ENCODE results near the gene EIF4EBP3. TPM values are rescaled to one million over a fixed set of nuclear protein-coding genes. Genes with fewer than 3 reads are reported as not detected.
"Not testable (repeated sequence)": the region's sequence is repeated elsewhere in the genome, so short reads cannot be mapped to it uniquely, and the experiment has no call there.

EIF4EBP3 gene
- total RNA-seq, 1 donor from 2014 or later = not detected

DNA sequence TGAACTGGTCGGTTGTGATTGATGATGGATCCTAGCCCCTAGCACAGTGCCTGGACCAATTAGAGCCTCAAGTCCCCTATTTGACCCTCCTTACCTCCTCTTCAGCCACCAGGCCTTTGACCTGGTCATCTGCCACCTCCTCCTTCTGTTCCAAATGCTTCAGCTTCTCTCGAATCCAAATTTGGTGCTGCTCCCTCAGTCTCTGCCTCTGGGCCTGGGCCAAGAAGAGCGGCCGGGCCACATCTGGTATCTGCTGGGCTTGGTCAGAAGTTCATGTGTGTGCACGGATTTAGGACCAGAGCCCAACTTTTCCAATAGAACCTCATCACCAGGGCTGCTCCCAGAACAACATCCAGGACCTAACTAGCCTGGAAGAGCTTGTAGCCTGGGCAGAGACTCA is 23.6 kb downstream of the EIF4EBP3 start:
- H3K4me1 ChIP-seq (ENCODE audit: control insufficient read depth in 3 of 3, insufficient read depth in 3 of 3, low read length in 3 of 3) = peaks cover 61 to 79% (median 70%) of the 10 kb centered on the region in 3 donors
- H3K27ac ChIP-seq (ENCODE audit: low read depth, low read length) = peak overlapping the region; percentile 93

DNA sequence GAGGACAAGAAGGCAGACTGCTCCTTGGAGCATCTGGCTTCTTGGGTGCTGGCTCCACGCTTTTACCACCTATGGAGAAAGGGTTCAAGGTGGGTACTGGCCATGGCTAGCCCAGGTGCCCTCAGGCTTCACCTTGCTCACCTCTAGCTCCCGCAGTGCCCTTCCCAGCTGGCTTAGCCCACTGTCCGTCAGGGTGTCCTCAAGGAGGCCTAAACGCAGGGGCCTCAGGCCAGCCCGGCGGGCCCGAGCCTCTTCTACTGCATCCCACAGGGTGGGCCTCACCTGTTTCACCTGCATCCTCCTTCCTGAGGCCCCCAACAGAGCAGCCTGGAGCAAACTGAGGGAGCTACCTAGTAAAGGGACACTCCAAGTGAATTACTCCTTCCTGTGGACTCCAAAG is 26.2 kb downstream of the EIF4EBP3 start:
- Histone ChIP-seq H3K4me3 (ENCODE audit: low read length in 3 of 3) (no peak overlapping the region), H3K4me1 (ENCODE audit: control insufficient read depth in 3 of 3, insufficient read depth in 3 of 3, low read length in 3 of 3) (peaks cover 38 to 53% (median 45%) of the 10 kb centered on the region in 3 donors), H3K9ac (ENCODE audit: low read depth in 1 of 3, low read length in 3 of 3) (no peak overlapping the region), H3K36me3 (ENCODE audit: control insufficient read depth in 3 of 3, insufficient read depth in 3 of 3, low read length in 3 of 3) (peaks cover 0 to 2% (median 0%) of the 10 kb centered on the region in 3 donors), H3K27ac (ENCODE audit: low read depth, low read length) (peak overlapping the region; percentile 45), H3K9me3 (ENCODE audit: control insufficient read depth in 3 of 3, low read length in 3 of 3) (no peaks in the 10 kb centered on the region), H3K27me3 (ENCODE audit: control insufficient read depth in 3 of 3, insufficient read depth in 3 of 3, low read length in 3 of 3) (no peaks in the 10 kb centered on the region)

More for the DNA sequence above, 23.6 kb downstream of the EIF4EBP3 start:
- no peak overlapping the region for H3K4me3 ChIP-seq (ENCODE audit: low read length in 3 of 3)
- H3K9me3 ChIP-seq (ENCODE audit: control insufficient read depth in 3 of 3, low read length in 3 of 3) = no peaks in the 10 kb centered on the region
- no peaks in the 10 kb centered on the region for H3K27me3 ChIP-seq (ENCODE audit: control insufficient read depth in 3 of 3, insufficient read depth in 3 of 3, low read length in 3 of 3)
- no peak overlapping the region for H3K9ac ChIP-seq (ENCODE audit: low read depth in 1 of 3, low read length in 3 of 3)
- H3K36me3 ChIP-seq (ENCODE audit: control insufficient read depth in 3 of 3, insufficient read depth in 3 of 3, low read length in 3 of 3) = peaks cover 18 to 23% (median 22%) of the 10 kb centered on the region in 3 donors

GRCh38 chr5:140574165-140574564 is 26.7 kb downstream of the EIF4EBP3 start:
- Histone ChIP-seq H3K4me3 (ENCODE audit: low read length in 3 of 3) (no peak overlapping the region), H3K27me3 (ENCODE audit: control insufficient read depth in 3 of 3, insufficient read depth in 3 of 3, low read length in 3 of 3) (no peaks in the 10 kb centered on the region), H3K27ac (ENCODE audit: low read depth, low read length) (peak overlapping the region; percentile 45), H3K9ac (ENCODE audit: low read depth in 1 of 3, low read length in 3 of 3) (no peak overlapping the region), H3K9me3 (ENCODE audit: control insufficient read depth in 3 of 3, low read length in 3 of 3) (no peaks in the 10 kb centered on the region), H3K36me3 (ENCODE audit: control insufficient read depth in 3 of 3, insufficient read depth in 3 of 3, low read length in 3 of 3) (peaks cover 0 to 2% (median 0%) of the 10 kb centered on the region in 3 donors), H3K4me1 (ENCODE audit: control insufficient read depth in 3 of 3, insufficient read depth in 3 of 3, low read length in 3 of 3) (peaks cover 33 to 48% (median 41%) of the 10 kb centered on the region in 3 donors)

DNA sequence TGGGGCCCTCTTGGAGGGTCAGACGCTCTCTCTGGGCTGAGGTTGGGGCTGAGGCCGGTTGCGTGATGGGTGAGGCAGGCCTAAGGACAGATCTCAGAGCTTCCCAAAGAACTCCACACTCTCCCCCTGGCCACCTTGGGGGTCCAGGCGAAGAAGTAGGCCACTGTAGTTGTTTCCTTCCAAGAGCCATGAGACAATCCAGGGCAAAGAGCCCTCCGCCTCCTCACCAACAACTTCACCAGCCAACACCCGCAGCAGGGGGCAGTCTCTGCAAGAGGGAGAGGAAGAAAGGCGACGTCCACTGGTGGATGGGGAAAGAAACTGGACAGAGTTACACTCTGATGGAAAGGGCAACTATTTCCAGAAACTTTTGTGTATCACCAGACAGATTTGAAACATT is 27.8 kb downstream of the EIF4EBP3 start:
- Histone ChIP-seq H3K4me1 (ENCODE audit: control insufficient read depth in 3 of 3, insufficient read depth in 3 of 3, low read length in 3 of 3) (peaks cover 23 to 37% (median 30%) of the 10 kb centered on the region in 3 donors), H3K27me3 (ENCODE audit: control insufficient read depth in 3 of 3, insufficient read depth in 3 of 3, low read length in 3 of 3) (no peaks in the 10 kb centered on the region), H3K4me3 (ENCODE audit: low read length in 3 of 3) (no peak overlapping the region), H3K9ac (ENCODE audit: low read depth in 1 of 3, low read length in 3 of 3) (peak overlapping the region in 1 of 3 donors; percentile 10), H3K9me3 (ENCODE audit: control insufficient read depth in 3 of 3, low read length in 3 of 3) (no peaks in the 10 kb centered on the region), H3K27ac (ENCODE audit: low read depth, low read length) (no peak overlapping the region), H3K36me3 (ENCODE audit: control insufficient read depth in 3 of 3, insufficient read depth in 3 of 3, low read length in 3 of 3) (peaks cover 0 to 2% (median 0%) of the 10 kb centered on the region in 3 donors)

DNA sequence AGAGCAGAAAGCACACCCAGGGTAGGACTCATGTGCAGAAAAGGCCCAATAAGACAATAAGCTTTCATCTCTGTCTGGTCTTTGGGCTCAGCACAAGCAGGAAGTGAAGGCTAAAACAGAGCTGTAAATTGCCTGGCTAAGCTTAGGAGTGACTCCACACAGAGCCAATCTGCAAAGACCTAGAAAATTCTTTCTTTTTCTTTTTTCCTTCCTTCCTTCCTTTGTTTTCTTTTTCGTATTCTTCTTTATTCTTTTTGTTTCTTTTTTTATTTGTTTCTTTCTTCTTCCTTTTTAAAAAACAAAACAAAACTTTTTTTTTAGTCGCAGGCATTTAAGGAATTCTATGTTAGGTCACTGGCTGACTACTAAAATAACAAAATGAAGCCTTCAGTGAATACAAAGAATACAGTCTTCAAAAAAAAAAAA is 29.3 kb downstream of the EIF4EBP3 start:
- Histone ChIP-seq H3K4me1 (ENCODE audit: control insufficient read depth in 3 of 3, insufficient read depth in 3 of 3, low read length in 3 of 3) (peaks cover 8 to 22% (median 15%) of the 10 kb centered on the region in 3 donors), H3K9ac (ENCODE audit: low read depth in 1 of 3, low read length in 3 of 3) (no peak overlapping the region), H3K27me3 (ENCODE audit: control insufficient read depth in 3 of 3, insufficient read depth in 3 of 3, low read length in 3 of 3) (no peaks in the 10 kb centered on the region), H3K4me3 (ENCODE audit: low read length in 3 of 3) (no peak overlapping the region), H3K27ac (ENCODE audit: low read depth, low read length) (peak overlapping the region; percentile 13), H3K36me3 (ENCODE audit: control insufficient read depth in 3 of 3, insufficient read depth in 3 of 3, low read length in 3 of 3) (no peaks in the 10 kb centered on the region), H3K9me3 (ENCODE audit: control insufficient read depth in 3 of 3, low read length in 3 of 3) (no peaks in the 10 kb centered on the region)

DNA sequence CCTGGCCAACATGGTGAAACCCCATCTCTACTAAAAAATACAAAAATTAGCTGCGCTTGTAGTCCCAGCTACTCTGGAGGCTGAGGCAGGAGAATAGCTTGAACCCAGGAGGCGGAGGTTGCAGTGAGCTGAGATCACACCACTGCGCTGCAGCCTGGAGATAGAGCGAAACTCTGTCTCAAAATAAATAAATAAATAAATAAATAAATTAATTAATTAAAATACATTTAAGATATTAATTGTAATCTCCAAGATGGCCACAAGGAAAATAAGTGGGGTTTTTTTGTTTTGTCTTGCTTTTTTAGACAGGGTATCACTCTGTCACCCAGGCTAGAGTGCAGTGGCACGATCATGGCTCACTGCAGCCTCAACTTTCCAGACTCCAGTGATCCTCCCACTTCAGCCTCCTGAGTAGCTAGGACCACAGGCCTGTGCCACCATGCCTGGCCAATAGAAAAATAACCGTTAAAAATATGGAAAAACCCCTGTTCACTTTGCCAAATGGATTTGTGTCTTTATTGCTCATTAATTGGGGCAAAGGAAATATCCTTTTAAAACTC is 31.8 kb downstream of the EIF4EBP3 start:
- not testable (repeated sequence) for H3K36me3 ChIP-seq (ENCODE audit: control insufficient read depth in 3 of 3, insufficient read depth in 3 of 3, low read length in 3 of 3); H3K9me3 ChIP-seq (ENCODE audit: control insufficient read depth in 3 of 3, low read length in 3 of 3); H3K27me3 ChIP-seq (ENCODE audit: control insufficient read depth in 3 of 3, insufficient read depth in 3 of 3, low read length in 3 of 3); H3K4me1 ChIP-seq (ENCODE audit: control insufficient read depth in 3 of 3, insufficient read depth in 3 of 3, low read length in 3 of 3); H3K27ac ChIP-seq (ENCODE audit: low read depth, low read length); H3K4me3 ChIP-seq (ENCODE audit: low read length in 3 of 3); H3K9ac ChIP-seq (ENCODE audit: low read depth in 1 of 3, low read length in 3 of 3)

GRCh38 chr5:140587495-140587894 is 40.0 kb downstream of the EIF4EBP3 start:
- Histone ChIP-seq H3K4me1 (ENCODE audit: control insufficient read depth in 3 of 3, insufficient read depth in 3 of 3, low read length in 3 of 3) (peaks cover 0 to 11% (median 5%) of the 10 kb centered on the region in 3 donors), H3K9ac (ENCODE audit: low read depth in 1 of 3, low read length in 3 of 3) (no peak overlapping the region), H3K9me3 (ENCODE audit: control insufficient read depth in 3 of 3, low read length in 3 of 3) (no peaks in the 10 kb centered on the region), H3K36me3 (ENCODE audit: control insufficient read depth in 3 of 3, insufficient read depth in 3 of 3, low read length in 3 of 3) (no peaks in the 10 kb centered on the region), H3K27ac (ENCODE audit: low read depth, low read length) (no peak overlapping the region), H3K4me3 (ENCODE audit: low read length in 3 of 3) (no peak overlapping the region), H3K27me3 (ENCODE audit: control insufficient read depth in 3 of 3, insufficient read depth in 3 of 3, low read length in 3 of 3) (no peaks in the 10 kb centered on the region)

GRCh38 chr5:140588311-140589070 is 41.0 kb downstream of the EIF4EBP3 start:
- Histone ChIP-seq H3K27me3 (ENCODE audit: control insufficient read depth in 3 of 3, insufficient read depth in 3 of 3, low read length in 3 of 3) (no peaks in the 10 kb centered on the region), H3K4me1 (ENCODE audit: control insufficient read depth in 3 of 3, insufficient read depth in 3 of 3, low read length in 3 of 3) (peaks cover 0 to 11% (median 5%) of the 10 kb centered on the region in 3 donors), H3K27ac (ENCODE audit: low read depth, low read length) (peak overlapping the region; percentile 50), H3K9me3 (ENCODE audit: control insufficient read depth in 3 of 3, low read length in 3 of 3) (no peaks in the 10 kb centered on the region), H3K9ac (ENCODE audit: low read depth in 1 of 3, low read length in 3 of 3) (no peak overlapping the region), H3K4me3 (ENCODE audit: low read length in 3 of 3) (no peak overlapping the region), H3K36me3 (ENCODE audit: control insufficient read depth in 3 of 3, insufficient read depth in 3 of 3, low read length in 3 of 3) (no peaks in the 10 kb centered on the region)

DNA sequence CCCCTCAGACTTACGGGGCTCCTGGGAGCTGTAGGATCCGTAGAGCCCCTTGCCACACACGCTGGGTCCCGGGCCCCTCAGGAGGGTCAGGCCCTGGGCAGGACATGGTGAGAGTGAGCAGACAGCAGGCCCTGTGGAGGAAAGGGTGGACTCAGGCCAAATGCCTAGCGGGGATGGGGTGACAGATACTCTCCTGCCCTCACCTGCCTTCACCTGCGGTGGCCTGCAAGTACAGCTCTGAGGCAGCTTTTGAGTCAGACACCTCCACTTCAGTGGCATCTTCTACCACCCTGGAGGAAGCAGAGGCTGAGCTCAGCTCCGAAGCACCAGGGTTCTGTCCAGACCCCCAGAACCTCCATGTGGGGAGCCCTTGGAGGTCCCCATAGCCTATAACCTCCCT is 43.4 kb downstream of the EIF4EBP3 start:
- H3K27ac ChIP-seq (ENCODE audit: low read depth, low read length) = no peak overlapping the region
- no peak overlapping the region for H3K4me3 ChIP-seq (ENCODE audit: low read length in 3 of 3)
- H3K9me3 ChIP-seq (ENCODE audit: control insufficient read depth in 3 of 3, low read length in 3 of 3) = no peaks in the 10 kb centered on the region
- H3K27me3 ChIP-seq (ENCODE audit: control insufficient read depth in 3 of 3, insufficient read depth in 3 of 3, low read length in 3 of 3) = no peaks in the 10 kb centered on the region
- H3K4me1 ChIP-seq (ENCODE audit: control insufficient read depth in 3 of 3, insufficient read depth in 3 of 3, low read length in 3 of 3) = peaks cover 0 to 17% (median 16%) of the 10 kb centered on the region in 3 donors
- H3K36me3 ChIP-seq (ENCODE audit: control insufficient read depth in 3 of 3, insufficient read depth in 3 of 3, low read length in 3 of 3) = no peaks in the 10 kb centered on the region
- no peak overlapping the region for H3K9ac ChIP-seq (ENCODE audit: low read depth in 1 of 3, low read length in 3 of 3)

- H3K9ac ChIP-seq (ENCODE audit: low read depth in 1 of 3, low read length in 3 of 3) = no peak overlapping the region
- no peaks in the 10 kb centered on the region for H3K27me3 ChIP-seq (ENCODE audit: control insufficient read depth in 3 of 3, insufficient read depth in 3 of 3, low read length in 3 of 3)
- H3K36me3 ChIP-seq (ENCODE audit: control insufficient read depth in 3 of 3, insufficient read depth in 3 of 3, low read length in 3 of 3) = no peaks in the 10 kb centered on the region
- no peaks in the 10 kb centered on the region for H3K9me3 ChIP-seq (ENCODE audit: control insufficient read depth in 3 of 3, low read length in 3 of 3)
- H3K27ac ChIP-seq (ENCODE audit: low read depth, low read length) = peak overlapping the region; percentile 22
- H3K4me1 ChIP-seq (ENCODE audit: control insufficient read depth in 3 of 3, insufficient read depth in 3 of 3, low read length in 3 of 3) = peaks cover 0 to 23% (median 21%) of the 10 kb centered on the region in 3 donors
- no peak overlapping the region for H3K4me3 ChIP-seq (ENCODE audit: low read length in 3 of 3)
These were observed 44.4 kb downstream of the EIF4EBP3 start for GRCh38 chr5:140591747-140592372.
